ENCODE results near the gene MANBA. TPM values are rescaled to one million over a fixed set of nuclear protein-coding genes. Genes with fewer than 3 reads are reported as not detected.

Gene MANBA
- total RNA-seq, 1 donor from 2014 or later, result 48.9 TPM

GRCh38 chr4:102586002-102586643, 174.6 kb downstream of the MANBA start:
- no peak for DNase-seq (ENCODE audit: low spot score, unreplicated experiment)
- Mint-ChIP-seq H3K27me3 (no peaks in the 10 kb centered on the region), H3K4me3 (ENCODE audit: low read depth) (no peak overlapping the region), H3K9me3 (ENCODE audit: low read depth) (no peaks in the 10 kb centered on the region), H3K4me1 (ENCODE audit: low read depth) (no peaks in the 10 kb centered on the region), H3K36me3 (ENCODE audit: insufficient read depth) (peaks cover 26% of the 10 kb centered on the region), H3K27ac (no peak overlapping the region)
- no peak for TF ChIP-seq CTCF (IDR thresholded peaks at IDR 0.05; ENCODE audit: unreplicated experiment)

GRCh38 chr4:102585329-102585728, 175.4 kb downstream of the MANBA start:
- no peak for TF ChIP-seq CTCF (IDR thresholded peaks at IDR 0.05; ENCODE audit: unreplicated experiment)
- H3K27me3 Mint-ChIP-seq, result no peaks in the 10 kb centered on the region
- H3K36me3 Mint-ChIP-seq (ENCODE audit: insufficient read depth), result peaks cover 19% of the 10 kb centered on the region
- no peaks in the 10 kb centered on the region for H3K9me3 Mint-ChIP-seq (ENCODE audit: low read depth)
- peaks cover 3% of the 10 kb centered on the region for H3K4me1 Mint-ChIP-seq (ENCODE audit: low read depth)
- H3K4me3 Mint-ChIP-seq (ENCODE audit: low read depth), result no peak overlapping the region
- no peak overlapping the region for H3K27ac Mint-ChIP-seq
- no peak for DNase-seq (ENCODE audit: low spot score, unreplicated experiment)

GRCh38 chr4:102584091-102584490, 176.7 kb downstream of the MANBA start:
- no peak for DNase-seq (ENCODE audit: low spot score, unreplicated experiment)
- no peak overlapping the region for H3K4me3 Mint-ChIP-seq (ENCODE audit: low read depth)
- H3K9me3 Mint-ChIP-seq (ENCODE audit: low read depth), result no peaks in the 10 kb centered on the region
- no peaks in the 10 kb centered on the region for H3K27me3 Mint-ChIP-seq
- peaks cover 10% of the 10 kb centered on the region for H3K4me1 Mint-ChIP-seq (ENCODE audit: low read depth)
- peaks cover 14% of the 10 kb centered on the region for H3K36me3 Mint-ChIP-seq (ENCODE audit: insufficient read depth)
- TF ChIP-seq CTCF (IDR thresholded peaks at IDR 0.05; ENCODE audit: unreplicated experiment), result no peak
- no peak overlapping the region for H3K27ac Mint-ChIP-seq

Other genes starting within 250 kb of the MANBA start
- gene UBE2D3, start 66.6 kb upstream of the MANBA start, total RNA-seq, result 307 and 316 TPM in 2 replicates
- 28.3 and 31.1 TPM in 2 replicates for gene CISD2, start 108.0 kb upstream of the MANBA start, total RNA-seq